ENCODE data around the gene IGSF3.
"Not testable (repeated sequence)": the region's sequence is repeated elsewhere in the genome, so short reads cannot be mapped to it uniquely, and the experiment has no call there.

The IGSF3 gene

GRCh38 chr1:116595065-116595840, 72.3 kb downstream of the IGSF3 start:
- not testable (repeated sequence) for DNase-seq

GRCh38 chr1:116593977-116594376, 73.6 kb downstream of the IGSF3 start:
- DNase-seq = not testable (repeated sequence)

GRCh38 chr1:116593401-116593800, 74.1 kb downstream of the IGSF3 start:
- not testable (repeated sequence) for DNase-seq

- not testable (repeated sequence) for DNase-seq
Measured at GRCh38 chr1:116591951-116592605, 75.5 kb downstream of the IGSF3 start.

- DNase-seq = not testable (repeated sequence)
Measured at GRCh38 chr1:116591006-116591950, 76.3 kb downstream of the IGSF3 start.

- not testable (repeated sequence) for DNase-seq
Measured at GRCh38 chr1:116590359-116591005, 77.1 kb downstream of the IGSF3 start.

- DNase-seq = not testable (repeated sequence)
Measured at GRCh38 chr1:116589101-116589735, 78.3 kb downstream of the IGSF3 start.

- no peak for DNase-seq
Measured at GRCh38 chr1:116587501-116588227, 79.9 kb downstream of the IGSF3 start.

GRCh38 chr1:116586741-116587143, 80.8 kb downstream of the IGSF3 start:
- DNase-seq = no peak

- DNase-seq = no peak
Measured at GRCh38 chr1:116585886-116586285, 81.6 kb downstream of the IGSF3 start.

GRCh38 chr1:116581323-116581885, 86.1 kb downstream of the IGSF3 start:
- no peak for DNase-seq

GRCh38 chr1:116580446-116581322, 86.8 kb downstream of the IGSF3 start:
- no peak for DNase-seq

- DNase-seq = no peak
Measured at GRCh38 chr1:116579259-116579875, 88.2 kb downstream of the IGSF3 start.

- DNase-seq = no peak
Measured at GRCh38 chr1:116578581-116578980, 89.0 kb downstream of the IGSF3 start.

- no peak for DNase-seq
Measured at GRCh38 chr1:116577759-116578314, 89.7 kb downstream of the IGSF3 start.

GRCh38 chr1:116574581-116575291, 92.8 kb downstream of the IGSF3 start:
- DNase-seq = no peak

- no peak for DNase-seq
Measured at GRCh38 chr1:116573431-116574095, 94.0 kb downstream of the IGSF3 start.
